GM23338 (cell line): ENCODE data around the gene FANCF. TPM values are rescaled to one million over a fixed set of nuclear protein-coding genes. Genes with fewer than 3 reads are reported as not detected.

Source experiments
- ATAC-seq: fragments of 200-7000 bp; cut with Tn5 transposase; 3 replicates; pipeline ENCODE4 v1.9.1; 2020
- DNase-seq: peaks from one replicate; pipeline ENCODE4 v3.0.0-alpha.2; 2015; ENCODE audit warnings: low spot score
- H2AFZ ChIP-seq: fragments of 200-600 bp; sonication (generic); 2 replicates; pipeline ENCODE4 v1.8.0; 2016; ENCODE audit warnings: antibody characterized with exemption, mild to moderate bottlenecking, moderate library complexity
- H3F3A ChIP-seq: fragments of 200-600 bp; sonication (generic); replicated peaks from 2 replicates; pipeline ENCODE4 v1.8.0; 2017; ENCODE audit warnings: antibody characterized with exemption, mixed run types, low read depth
- H3K27ac ChIP-seq: fragments of 200-600 bp; sonication (generic); 2 replicates; pipeline ENCODE4 v1.6.1; 2016; ENCODE audit warnings: low read depth
- H3K27me3 ChIP-seq: fragments of 200-600 bp; sonication (generic); 2 replicates; pipeline ENCODE4 v1.8.0; 2016; ENCODE audit warnings: mild to moderate bottlenecking, mixed run types, moderate library complexity; ENCODE audit not compliant: insufficient read depth
- H3K36me3 ChIP-seq: fragments of 200-600 bp; sonication (generic); 2 replicates; pipeline ENCODE4 v1.8.0; 2016; ENCODE audit warnings: mild to moderate bottlenecking; ENCODE audit not compliant: insufficient read depth
- H3K4me1 ChIP-seq: fragments of 200-600 bp; sonication (generic); 2 replicates; pipeline ENCODE4 v1.8.0; 2016; ENCODE audit warnings: mild to moderate bottlenecking, moderate library complexity; ENCODE audit not compliant: insufficient read depth
- H3K4me2 ChIP-seq: fragments of 200-600 bp; sonication (generic); 2 replicates; pipeline ENCODE4 v1.7.1; 2017; ENCODE audit warnings: mixed run types
- H3K4me3 ChIP-seq: fragments of 200-600 bp; sonication (generic); 2 replicates; pipeline ENCODE4 v1.6.1; 2016; ENCODE audit warnings: mixed run types
- H3K79me2 ChIP-seq: fragments of 200-600 bp; sonication (generic); replicated peaks from 2 replicates; pipeline ENCODE4 v1.8.0; 2017; ENCODE audit warnings: mild to moderate bottlenecking; ENCODE audit not compliant: insufficient read depth
- H3K9me2 ChIP-seq: fragments of 200-600 bp; sonication (generic); 2 replicates; pipeline ENCODE4 v1.8.0; 2017; ENCODE audit not compliant: insufficient read depth
- H4K20me1 ChIP-seq: fragments of 200-600 bp; sonication (generic); replicated peaks from 2 replicates; pipeline ENCODE4 v1.8.0; 2017; ENCODE audit warnings: mild to moderate bottlenecking; ENCODE audit not compliant: insufficient read depth
- H3K27ac Mint-ChIP-seq: 2 replicates; pipeline ENCODE4 v1.8.0; 2020; ENCODE audit warnings: inconsistent platforms, mild to moderate bottlenecking, moderate library complexity, mixed read lengths
- H3K27me3 Mint-ChIP-seq: 3 replicates; pipeline ENCODE4 v1.8.0; 2022; ENCODE audit warnings: low read depth, mild to moderate bottlenecking, moderate library complexity, mixed read lengths, inconsistent platforms; ENCODE audit not compliant: insufficient read depth, poor library complexity
- H3K36me3 Mint-ChIP-seq: 3 replicates; pipeline ENCODE4 v1.8.0; 2021; ENCODE audit warnings: low read depth, mild to moderate bottlenecking, inconsistent platforms, moderate library complexity, mixed read lengths
- H3K4me1 Mint-ChIP-seq: 3 replicates; pipeline ENCODE4 v1.8.0; 2020; ENCODE audit warnings: mild to moderate bottlenecking, inconsistent platforms, mixed read lengths
- H3K4me3 Mint-ChIP-seq: 3 replicates; pipeline ENCODE4 v1.8.0; 2021; ENCODE audit warnings: moderate library complexity, mild to moderate bottlenecking, inconsistent platforms, mixed read lengths
- H3K9me3 Mint-ChIP-seq: 3 replicates; pipeline ENCODE4 v1.8.0; 2020; ENCODE audit warnings: moderate library complexity, mild to moderate bottlenecking, inconsistent platforms, mixed read lengths
- CREB1 ChIP-seq: fragments of 250-450 bp; sonication (Bioruptor Pico); IDR thresholded peaks from 2 replicates; pipeline ENCODE4 v1.5.0; 2020; ENCODE audit warnings: low read depth, mild to moderate bottlenecking, moderate library complexity
- EZH2 ChIP-seq: fragments of 200-600 bp; sonication (generic); IDR thresholded peaks from one replicate; pipeline ENCODE4 v1.8.0; 2017; ENCODE audit warnings: antibody characterized with exemption, mild to moderate bottlenecking, low read depth; ENCODE audit not compliant: unreplicated experiment
- EZH2phosphoT487 ChIP-seq: fragments of 200-600 bp; sonication (generic); IDR thresholded peaks from one replicate; pipeline ENCODE4 v1.8.1; 2018; ENCODE audit warnings: antibody characterized with exemption; ENCODE audit not compliant: unreplicated experiment
- JUNB ChIP-seq: IDR thresholded peaks from one replicate; pipeline ENCODE4 v1.6.1; 2016; ENCODE audit warnings: antibody characterized with exemption; ENCODE audit not compliant: unreplicated experiment
- NANOG ChIP-seq: IDR thresholded peaks from 2 replicates; pipeline ENCODE4 v1.6.1; 2016; ENCODE audit warnings: antibody characterized with exemption, borderline replicate concordance
- POLR2AphosphoS5 ChIP-seq: IDR thresholded peaks from 2 replicates; pipeline ENCODE4 v1.6.1; 2016; ENCODE audit warnings: antibody characterized with exemption, low read depth
- STAT1 ChIP-seq: IDR thresholded peaks from one replicate; pipeline ENCODE4 v1.6.1; 2016; ENCODE audit warnings: antibody characterized with exemption; ENCODE audit not compliant: unreplicated experiment
- ZNF114 ChIP-seq: fragments of 250-450 bp; sonication (Bioruptor Pico); IDR thresholded peaks from 2 replicates; pipeline ENCODE4 v1.5.0; 2020; ENCODE audit warnings: mild to moderate bottlenecking, moderate library complexity
- ZNF331 ChIP-seq: fragments of 250-450 bp; sonication (Bioruptor Pico); IDR thresholded peaks from 2 replicates; pipeline ENCODE4 v1.5.0; 2020; ENCODE audit warnings: low read depth, mild to moderate bottlenecking, moderate library complexity
- polyA plus RNA-seq: library from polyadenylated mRNA; unstranded; fragments of >200 nt; fragmentation: Nextera tagmentation; extraction: Ambion mirVana; gene quantifications from 2 replicates; pipeline ENCODE4 v1.2.1, GENCODE V29; 2016
- total RNA-seq: library from RNA; depleted of rRNA; stranded (reverse); fragments of >200 nt; shearing (Covaris generic); gene quantifications from 2 replicates; pipeline ENCODE4 v1.2.3, GENCODE V29; 2014
- TF ChIP-seq, protein P1 (sequence below): IDR thresholded peaks from 2 replicates; pipeline ENCODE4 v1.6.1; 2016; ENCODE audit warnings: antibody characterized with exemption
- TF ChIP-seq, protein P2 (sequence below), 2 experiments: fragments of 200-600 bp in 1 of 2; sonication (generic) in 1 of 2; conservative IDR thresholded peaks; 2 replicates each; pipeline versions ENCODE4 v1.5.1 to v1.6.1; 2016 to 2017; ENCODE audit warnings: antibody characterized with exemption in 2 of 2, low read depth in 2 of 2, mild to moderate bottlenecking in 2 of 2, moderate library complexity in 1 of 2
- TF ChIP-seq, protein P3 (sequence below): fragments of 250-450 bp; sonication (Bioruptor Pico); IDR thresholded peaks from 2 replicates; pipeline ENCODE4 v1.5.0; 2020; ENCODE audit warnings: mild to moderate bottlenecking, moderate library complexity
- TF ChIP-seq, protein P4 (sequence below): IDR thresholded peaks from one replicate; pipeline ENCODE4 v1.6.1; 2018; ENCODE audit warnings: antibody characterized with exemption; ENCODE audit not compliant: unreplicated experiment

Gene FANCF
- total and polyA plus RNA-seq, 2 experiments from 2014 or later, result 17.0 to 31.8 TPM

DNA sequence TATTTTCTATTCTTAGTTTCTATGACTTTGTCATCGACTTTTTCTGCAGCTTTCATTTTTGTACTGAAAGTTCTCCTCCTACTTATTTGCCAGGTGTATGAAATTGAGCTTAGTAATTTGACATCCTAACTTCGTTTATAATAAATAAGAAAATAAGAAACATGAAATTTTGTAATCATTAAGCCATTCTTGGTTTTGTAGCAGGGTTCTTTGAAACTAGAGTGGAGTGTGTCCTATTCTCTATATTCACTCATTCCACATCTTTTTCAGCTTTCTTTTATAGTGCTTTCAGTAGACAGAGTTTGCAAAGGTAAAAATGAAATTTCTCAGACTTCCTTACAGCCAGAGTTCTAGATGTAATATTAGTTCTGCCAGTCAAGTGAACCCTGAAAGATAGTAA lies 47.8 kb downstream of the FANCF start:
- Histone ChIP-seq H3K79me2 (no peaks in the 10 kb centered on the region), H3K4me3 (no peak overlapping the region), H3K36me3 (no peaks in the 10 kb centered on the region), H3F3A (no peaks in the 10 kb centered on the region), H3K4me2 (no peak overlapping the region), H3K27ac (no peak overlapping the region), H4K20me1 (no peaks in the 10 kb centered on the region), H3K4me1 (no peaks in the 10 kb centered on the region), H2AFZ (no peak overlapping the region), H3K27me3 (no peaks in the 10 kb centered on the region), H3K9me2 (no peaks in the 10 kb centered on the region)
- TF ChIP-seq NANOG (no peak), ZNF331 (CRISPR knock-in tag) (no peak), EZH2 (no peak), EZH2phosphoT487 (no peak), ZNF114 (CRISPR knock-in tag) (no peak), STAT1 (no peak), POLR2AphosphoS5 (no peak), JUNB (no peak), CREB1 (no peak)
- TF ChIP-seq, protein P1, sequence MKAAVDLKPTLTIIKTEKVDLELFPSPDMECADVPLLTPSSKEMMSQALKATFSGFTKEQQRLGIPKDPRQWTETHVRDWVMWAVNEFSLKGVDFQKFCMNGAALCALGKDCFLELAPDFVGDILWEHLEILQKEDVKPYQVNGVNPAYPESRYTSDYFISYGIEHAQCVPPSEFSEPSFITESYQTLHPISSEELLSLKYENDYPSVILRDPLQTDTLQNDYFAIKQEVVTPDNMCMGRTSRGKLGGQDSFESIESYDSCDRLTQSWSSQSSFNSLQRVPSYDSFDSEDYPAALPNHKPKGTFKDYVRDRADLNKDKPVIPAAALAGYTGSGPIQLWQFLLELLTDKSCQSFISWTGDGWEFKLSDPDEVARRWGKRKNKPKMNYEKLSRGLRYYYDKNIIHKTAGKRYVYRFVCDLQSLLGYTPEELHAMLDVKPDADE, result no peak
- TF ChIP-seq, protein P2, sequence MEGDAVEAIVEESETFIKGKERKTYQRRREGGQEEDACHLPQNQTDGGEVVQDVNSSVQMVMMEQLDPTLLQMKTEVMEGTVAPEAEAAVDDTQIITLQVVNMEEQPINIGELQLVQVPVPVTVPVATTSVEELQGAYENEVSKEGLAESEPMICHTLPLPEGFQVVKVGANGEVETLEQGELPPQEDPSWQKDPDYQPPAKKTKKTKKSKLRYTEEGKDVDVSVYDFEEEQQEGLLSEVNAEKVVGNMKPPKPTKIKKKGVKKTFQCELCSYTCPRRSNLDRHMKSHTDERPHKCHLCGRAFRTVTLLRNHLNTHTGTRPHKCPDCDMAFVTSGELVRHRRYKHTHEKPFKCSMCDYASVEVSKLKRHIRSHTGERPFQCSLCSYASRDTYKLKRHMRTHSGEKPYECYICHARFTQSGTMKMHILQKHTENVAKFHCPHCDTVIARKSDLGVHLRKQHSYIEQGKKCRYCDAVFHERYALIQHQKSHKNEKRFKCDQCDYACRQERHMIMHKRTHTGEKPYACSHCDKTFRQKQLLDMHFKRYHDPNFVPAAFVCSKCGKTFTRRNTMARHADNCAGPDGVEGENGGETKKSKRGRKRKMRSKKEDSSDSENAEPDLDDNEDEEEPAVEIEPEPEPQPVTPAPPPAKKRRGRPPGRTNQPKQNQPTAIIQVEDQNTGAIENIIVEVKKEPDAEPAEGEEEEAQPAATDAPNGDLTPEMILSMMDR (conservative IDR thresholded peaks at IDR 0.05; ENCODE audit: low read depth in 2 of 2), result no peak
- TF ChIP-seq, protein P3, sequence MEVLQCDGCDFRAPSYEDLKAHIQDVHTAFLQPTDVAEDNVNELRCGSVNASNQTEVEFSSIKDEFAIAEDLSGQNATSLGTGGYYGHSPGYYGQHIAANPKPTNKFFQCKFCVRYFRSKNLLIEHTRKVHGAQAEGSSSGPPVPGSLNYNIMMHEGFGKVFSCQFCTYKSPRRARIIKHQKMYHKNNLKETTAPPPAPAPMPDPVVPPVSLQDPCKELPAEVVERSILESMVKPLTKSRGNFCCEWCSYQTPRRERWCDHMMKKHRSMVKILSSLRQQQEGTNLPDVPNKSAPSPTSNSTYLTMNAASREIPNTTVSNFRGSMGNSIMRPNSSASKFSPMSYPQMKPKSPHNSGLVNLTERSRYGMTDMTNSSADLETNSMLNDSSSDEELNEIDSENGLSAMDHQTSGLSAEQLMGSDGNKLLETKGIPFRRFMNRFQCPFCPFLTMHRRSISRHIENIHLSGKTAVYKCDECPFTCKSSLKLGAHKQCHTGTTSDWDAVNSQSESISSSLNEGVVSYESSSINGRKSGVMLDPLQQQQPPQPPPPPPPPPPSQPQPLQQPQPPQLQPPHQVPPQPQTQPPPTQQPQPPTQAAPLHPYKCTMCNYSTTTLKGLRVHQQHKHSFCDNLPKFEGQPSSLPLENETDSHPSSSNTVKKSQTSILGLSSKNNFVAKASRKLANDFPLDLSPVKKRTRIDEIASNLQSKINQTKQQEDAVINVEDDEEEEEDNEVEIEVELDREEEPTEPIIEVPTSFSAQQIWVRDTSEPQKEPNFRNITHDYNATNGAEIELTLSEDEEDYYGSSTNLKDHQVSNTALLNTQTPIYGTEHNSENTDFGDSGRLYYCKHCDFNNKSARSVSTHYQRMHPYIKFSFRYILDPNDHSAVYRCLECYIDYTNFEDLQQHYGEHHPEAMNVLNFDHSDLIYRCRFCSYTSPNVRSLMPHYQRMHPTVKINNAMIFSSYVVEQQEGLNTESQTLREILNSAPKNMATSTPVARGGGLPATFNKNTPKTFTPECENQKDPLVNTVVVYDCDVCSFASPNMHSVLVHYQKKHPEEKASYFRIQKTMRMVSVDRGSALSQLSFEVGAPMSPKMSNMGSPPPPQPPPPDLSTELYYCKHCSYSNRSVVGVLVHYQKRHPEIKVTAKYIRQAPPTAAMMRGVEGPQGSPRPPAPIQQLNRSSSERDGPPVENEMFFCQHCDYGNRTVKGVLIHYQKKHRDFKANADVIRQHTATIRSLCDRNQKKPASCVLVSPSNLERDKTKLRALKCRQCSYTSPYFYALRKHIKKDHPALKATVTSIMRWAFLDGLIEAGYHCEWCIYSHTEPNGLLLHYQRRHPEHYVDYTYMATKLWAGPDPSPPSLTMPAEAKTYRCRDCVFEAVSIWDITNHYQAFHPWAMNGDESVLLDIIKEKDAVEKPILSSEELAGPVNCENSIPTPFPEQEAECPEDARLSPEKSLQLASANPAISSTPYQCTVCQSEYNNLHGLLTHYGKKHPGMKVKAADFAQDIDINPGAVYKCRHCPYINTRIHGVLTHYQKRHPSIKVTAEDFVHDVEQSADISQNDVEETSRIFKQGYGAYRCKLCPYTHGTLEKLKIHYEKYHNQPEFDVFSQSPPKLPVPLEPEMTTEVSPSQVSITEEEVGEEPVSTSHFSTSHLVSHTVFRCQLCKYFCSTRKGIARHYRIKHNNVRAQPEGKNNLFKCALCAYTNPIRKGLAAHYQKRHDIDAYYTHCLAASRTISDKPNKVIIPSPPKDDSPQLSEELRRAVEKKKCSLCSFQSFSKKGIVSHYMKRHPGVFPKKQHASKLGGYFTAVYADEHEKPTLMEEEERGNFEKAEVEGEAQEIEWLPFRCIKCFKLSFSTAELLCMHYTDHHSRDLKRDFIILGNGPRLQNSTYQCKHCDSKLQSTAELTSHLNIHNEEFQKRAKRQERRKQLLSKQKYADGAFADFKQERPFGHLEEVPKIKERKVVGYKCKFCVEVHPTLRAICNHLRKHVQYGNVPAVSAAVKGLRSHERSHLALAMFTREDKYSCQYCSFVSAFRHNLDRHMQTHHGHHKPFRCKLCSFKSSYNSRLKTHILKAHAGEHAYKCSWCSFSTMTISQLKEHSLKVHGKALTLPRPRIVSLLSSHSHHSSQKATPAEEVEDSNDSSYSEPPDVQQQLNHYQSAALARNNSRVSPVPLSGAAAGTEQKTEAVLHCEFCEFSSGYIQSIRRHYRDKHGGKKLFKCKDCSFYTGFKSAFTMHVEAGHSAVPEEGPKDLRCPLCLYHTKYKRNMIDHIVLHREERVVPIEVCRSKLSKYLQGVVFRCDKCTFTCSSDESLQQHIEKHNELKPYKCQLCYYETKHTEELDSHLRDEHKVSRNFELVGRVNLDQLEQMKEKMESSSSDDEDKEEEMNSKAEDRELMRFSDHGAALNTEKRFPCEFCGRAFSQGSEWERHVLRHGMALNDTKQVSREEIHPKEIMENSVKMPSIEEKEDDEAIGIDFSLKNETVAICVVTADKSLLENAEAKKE (CRISPR knock-in tag), result no peak
- TF ChIP-seq, protein P4, sequence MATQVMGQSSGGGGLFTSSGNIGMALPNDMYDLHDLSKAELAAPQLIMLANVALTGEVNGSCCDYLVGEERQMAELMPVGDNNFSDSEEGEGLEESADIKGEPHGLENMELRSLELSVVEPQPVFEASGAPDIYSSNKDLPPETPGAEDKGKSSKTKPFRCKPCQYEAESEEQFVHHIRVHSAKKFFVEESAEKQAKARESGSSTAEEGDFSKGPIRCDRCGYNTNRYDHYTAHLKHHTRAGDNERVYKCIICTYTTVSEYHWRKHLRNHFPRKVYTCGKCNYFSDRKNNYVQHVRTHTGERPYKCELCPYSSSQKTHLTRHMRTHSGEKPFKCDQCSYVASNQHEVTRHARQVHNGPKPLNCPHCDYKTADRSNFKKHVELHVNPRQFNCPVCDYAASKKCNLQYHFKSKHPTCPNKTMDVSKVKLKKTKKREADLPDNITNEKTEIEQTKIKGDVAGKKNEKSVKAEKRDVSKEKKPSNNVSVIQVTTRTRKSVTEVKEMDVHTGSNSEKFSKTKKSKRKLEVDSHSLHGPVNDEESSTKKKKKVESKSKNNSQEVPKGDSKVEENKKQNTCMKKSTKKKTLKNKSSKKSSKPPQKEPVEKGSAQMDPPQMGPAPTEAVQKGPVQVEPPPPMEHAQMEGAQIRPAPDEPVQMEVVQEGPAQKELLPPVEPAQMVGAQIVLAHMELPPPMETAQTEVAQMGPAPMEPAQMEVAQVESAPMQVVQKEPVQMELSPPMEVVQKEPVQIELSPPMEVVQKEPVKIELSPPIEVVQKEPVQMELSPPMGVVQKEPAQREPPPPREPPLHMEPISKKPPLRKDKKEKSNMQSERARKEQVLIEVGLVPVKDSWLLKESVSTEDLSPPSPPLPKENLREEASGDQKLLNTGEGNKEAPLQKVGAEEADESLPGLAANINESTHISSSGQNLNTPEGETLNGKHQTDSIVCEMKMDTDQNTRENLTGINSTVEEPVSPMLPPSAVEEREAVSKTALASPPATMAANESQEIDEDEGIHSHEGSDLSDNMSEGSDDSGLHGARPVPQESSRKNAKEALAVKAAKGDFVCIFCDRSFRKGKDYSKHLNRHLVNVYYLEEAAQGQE, result no peak
- ATAC-seq (no peak), DNase-seq (no peak)
- Mint-ChIP-seq H3K4me3 (no peak overlapping the region), H3K27me3 (no peaks in the 10 kb centered on the region), H3K27ac (no peak overlapping the region), H3K9me3 (no peaks in the 10 kb centered on the region), H3K4me1 (no peaks in the 10 kb centered on the region), H3K36me3 (no peaks in the 10 kb centered on the region)
